Measurements from ENCODE around the gene TANGO2. TPM values are rescaled to one million over a fixed set of nuclear protein-coding genes. Genes with fewer than 3 reads are reported as not detected.

Gene TANGO2
- total and polyA plus RNA-seq, 9 of the 15 experiments (the other 6 are each of a cell fraction or from before 2014, with no cell fraction given), result 15.5 to 94.9 (median 70.1) TPM

DNA sequence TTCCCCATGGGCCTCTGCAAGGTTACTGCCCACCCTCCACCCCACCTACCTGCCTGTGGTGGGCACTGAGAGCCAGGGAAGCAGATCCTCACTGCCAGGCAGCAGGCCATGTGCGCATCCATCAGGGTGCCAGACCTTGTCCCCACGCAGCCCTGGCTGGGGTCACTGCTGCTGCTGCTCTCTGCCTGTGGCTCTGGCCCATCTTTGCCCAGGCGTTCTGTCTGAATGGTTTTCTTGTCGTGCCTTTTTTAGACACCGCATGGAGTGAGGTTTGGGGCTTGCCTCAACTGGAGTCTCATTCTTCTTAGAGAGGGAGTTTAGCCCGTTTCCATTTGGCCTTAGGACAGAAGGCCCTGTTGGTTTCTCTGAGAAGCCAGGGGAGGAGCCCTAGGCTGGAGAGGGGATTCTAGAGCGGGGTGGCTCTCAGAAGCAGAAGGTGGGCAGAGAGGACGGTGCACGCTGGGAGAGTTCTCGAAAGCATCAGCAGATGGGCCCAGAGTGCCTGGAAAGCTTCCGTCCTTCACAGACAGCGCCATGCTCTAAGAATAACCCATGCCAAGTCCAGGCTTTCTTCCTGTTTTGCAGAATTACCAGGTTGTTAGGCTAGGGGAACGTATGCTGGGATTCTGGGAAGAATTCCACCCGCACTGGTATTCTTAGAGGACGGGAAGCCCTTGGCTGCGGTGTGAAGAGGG is 8.1 kb downstream of the TANGO2 start (continued):
- TF ChIP-seq ILK (tag; IDR thresholded peaks at IDR 0.05; ENCODE audit: borderline replicate concordance, low read depth) (no peak), LEF1 (IDR thresholded peaks at IDR 0.05) (no peak), MEIS2 (IDR thresholded peaks at IDR 0.05; ENCODE audit: partially characterized antibody) (no peak), PRPF4 (IDR thresholded peaks at IDR 0.05; ENCODE audit: insufficient read depth, low read depth, low read length, poor library complexity, severe bottlenecking) (no peak), POLR2AphosphoS5 (IDR thresholded peaks at IDR 0.05; ENCODE audit: control insufficient read depth, insufficient read depth, low read depth, low read length) (no peak), GABPB2 (CRISPR knock-in tag; conservative IDR thresholded peaks at IDR 0.05) (no peak)

DNA sequence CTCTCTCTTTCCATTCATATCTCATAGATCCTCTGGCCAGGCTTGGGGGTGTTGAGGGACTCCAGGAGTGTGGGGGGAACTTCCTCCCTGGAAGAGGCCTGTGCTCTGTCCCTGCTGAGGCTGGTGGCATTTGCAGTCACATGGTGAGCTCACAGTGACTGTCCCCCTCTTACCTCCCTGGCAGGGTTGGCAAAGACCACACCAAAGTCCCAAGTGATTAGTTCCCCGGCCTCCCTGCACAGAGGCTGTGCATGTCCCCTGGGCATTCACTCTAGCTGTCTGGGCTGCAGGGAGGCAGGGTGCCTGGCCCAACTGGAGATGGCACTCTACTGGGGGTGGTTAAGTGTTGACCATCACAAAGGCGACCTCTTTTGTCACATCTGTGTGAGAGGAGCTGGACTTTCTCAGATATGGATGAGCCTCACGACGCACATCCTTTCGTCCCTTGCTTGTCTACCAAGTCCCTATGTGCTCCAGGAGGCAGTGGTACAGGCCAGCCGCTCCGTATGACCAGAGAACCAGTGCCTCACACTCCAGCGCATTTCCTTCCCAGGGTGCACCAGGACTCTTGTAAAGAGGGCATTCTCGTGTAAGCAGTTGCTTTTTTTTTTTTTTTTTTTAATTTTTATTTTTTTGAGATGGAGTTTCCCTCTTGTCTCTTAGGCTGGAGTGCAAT is 8.8 kb downstream of the TANGO2 start:
- no peak for TF ChIP-seq ZNF717 (CRISPR knock-in tag; IDR thresholded peaks at IDR 0.05)
- no peak for TF ChIP-seq ZNF77 (CRISPR knock-in tag; IDR thresholded peaks at IDR 0.05)
- TF ChIP-seq, protein P1, sequence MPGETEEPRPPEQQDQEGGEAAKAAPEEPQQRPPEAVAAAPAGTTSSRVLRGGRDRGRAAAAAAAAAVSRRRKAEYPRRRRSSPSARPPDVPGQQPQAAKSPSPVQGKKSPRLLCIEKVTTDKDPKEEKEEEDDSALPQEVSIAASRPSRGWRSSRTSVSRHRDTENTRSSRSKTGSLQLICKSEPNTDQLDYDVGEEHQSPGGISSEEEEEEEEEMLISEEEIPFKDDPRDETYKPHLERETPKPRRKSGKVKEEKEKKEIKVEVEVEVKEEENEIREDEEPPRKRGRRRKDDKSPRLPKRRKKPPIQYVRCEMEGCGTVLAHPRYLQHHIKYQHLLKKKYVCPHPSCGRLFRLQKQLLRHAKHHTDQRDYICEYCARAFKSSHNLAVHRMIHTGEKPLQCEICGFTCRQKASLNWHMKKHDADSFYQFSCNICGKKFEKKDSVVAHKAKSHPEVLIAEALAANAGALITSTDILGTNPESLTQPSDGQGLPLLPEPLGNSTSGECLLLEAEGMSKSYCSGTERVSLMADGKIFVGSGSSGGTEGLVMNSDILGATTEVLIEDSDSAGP (CRISPR knock-in tag; IDR thresholded peaks at IDR 0.05), result no peak
- TF ChIP-seq WHSC1 (IDR thresholded peaks at IDR 0.05; ENCODE audit: low read length), result peak; percentile 75
- peak; percentile 16 for TF ChIP-seq HNRNPLL (IDR thresholded peaks at IDR 0.05; ENCODE audit: low read depth, low read length, poor library complexity, severe bottlenecking)
- TF ChIP-seq CHD1 (IDR thresholded peaks at IDR 0.05; ENCODE audit: low read length), result peak; percentile 23
- no peak for TF ChIP-seq MYC (IDR thresholded peaks at IDR 0.05; ENCODE audit: low read depth, low read length)
- TF ChIP-seq MYC (CRISPR knock-in tag; IDR thresholded peaks at IDR 0.05; ENCODE audit: borderline replicate concordance, low read depth), result peak; percentile 19; the same call in 1 of the 2 replicates
- ATAC-seq (no peak), DNase-seq (ENCODE audit: extremely low read depth in 1 of 4, low spot score in 3 of 4) (no peak), FAIRE-seq (no peak)
- BruUV-seq (replicated peaks), result no TSS peak
- H3K4me1 ChIP-seq (replicated peaks in 1 of 2; ENCODE audit: control insufficient read depth in 2 of 2, insufficient read depth in 2 of 2, low read length in 2 of 2), result peaks cover 26 to 66% of the 10 kb centered on the region in 2 experiments
- in situ Hi-C loops (cut with MboI), result no loop called here
- H3K9me1 ChIP-seq (ENCODE audit: control insufficient read depth, insufficient read depth, low read length), result peaks cover 19% of the 10 kb centered on the region
- no peak overlapping the region; the same call in 2 of the 3 replicates for H3K27ac ChIP-seq (ENCODE audit: extremely low read depth, low read depth, low read length)
- no peaks in the 10 kb centered on the region for H3K27me3 ChIP-seq (ENCODE audit: control insufficient read depth in 2 of 2, insufficient read depth in 2 of 2, low read length in 2 of 2)
- no peak overlapping the region for H3K4me2 ChIP-seq (ENCODE audit: insufficient read depth, low read length)
- 89% methylated on average over 9 of the region's 9 CpGs for WGBS (ENCODE audit: insufficient coverage, low coverage, missing lambda C conversion rate)
- peak overlapping the region in 1 of 2 experiments; percentile 72; a peak in 1 of 4 replicates for H3K9ac ChIP-seq (ENCODE audit: insufficient read depth in 1 of 2, low read depth in 2 of 2, low read length in 2 of 2)
- peaks cover 80% of the 10 kb centered on the region for H3K79me2 ChIP-seq (ENCODE audit: control insufficient read depth, insufficient read depth, low read length)
- peaks cover 66% of the 10 kb centered on the region for H3K36me3 ChIP-seq (ENCODE audit: control insufficient read depth, insufficient read depth, low read length)
- no peaks in the 10 kb centered on the region for H3K9me3 ChIP-seq (replicated peaks; ENCODE audit: control insufficient read depth, insufficient read depth, low read depth, low read length)
- CTCF ChIA-PET (ENCODE audit: low intra/inter-chr PET ratio), result interaction anchor here (0.6 to 4.2 kb wide), 2 partner anchors 59 to 1699 kb away, joined by 3 to 30 read pairs; no protein-coding TSS in a partner anchor
- intact Hi-C loops (cut with micrococcal nuclease), result loop anchor here (10.0 kb wide), 2 partner anchors 175 to 615 kb away; partner anchors contain the start of genes GNB1L and RTL10
- POLR2A ChIA-PET, result interaction anchor here (0.8 to 6.4 kb wide), 5 partner anchors 9 to 30 kb away, joined by 3 to 54 read pairs (median 4); partner anchors contain the start of gene TANGO2
- no peak overlapping the region for H2AFZ ChIP-seq (ENCODE audit: low read depth, low read length)
- H3K4me3 ChIP-seq, result no peak overlapping the region
- H4K20me1 ChIP-seq (replicated peaks; ENCODE audit: control insufficient read depth, insufficient read depth, low read length), result peaks cover 65% of the 10 kb centered on the region

All from K562 (cell line).